Mucosa of descending colon (tissue), 3 donors: ENCODE results near the gene GGTLC3. TPM values are rescaled to one million over a fixed set of nuclear protein-coding genes. Genes with fewer than 3 reads are reported as not detected.
"Not testable (repeated sequence)": the region's sequence is repeated elsewhere in the genome, so short reads cannot be mapped to it uniquely, and the experiment has no call there.

ENCODE experiments used
- ATAC-seq: fragments of 200-7000 bp; cut with Tn5 transposase; one replicate; pipeline ENCODE4 v1.9.1; 2020; ENCODE audit warnings: mild to moderate bottlenecking, moderate library complexity
- DNase-seq, 3 donors: peaks; one replicate each; pipeline ENCODE4 v3.0.0-alpha.2; 2020
- H3K36me3 ChIP-seq: fragments of 200-600 bp; one replicate; pipeline ENCODE4 v1.8.0; 2021; ENCODE audit warnings: low read depth, mild to moderate bottlenecking
- H3K4me1 ChIP-seq: fragments of 200-600 bp; one replicate; pipeline ENCODE4 v1.8.0; 2021; ENCODE audit warnings: low read depth, mild to moderate bottlenecking
- H3K4me3 ChIP-seq: fragments of 200-600 bp; one replicate; pipeline ENCODE4 v1.8.0; 2021; ENCODE audit warnings: mild to moderate bottlenecking
- H3K9me3 ChIP-seq: fragments of 200-600 bp; one replicate; pipeline ENCODE4 v1.8.0; 2021; ENCODE audit warnings: mild to moderate bottlenecking
- intact Hi-C, 2 donors: fragments of 100-400 bp; cut with DNase I in 1 of 2; cut with micrococcal nuclease in 1 of 2; formaldehyde crosslinking; loops; one replicate each; pipeline versions ENCODE4 v1.11.0 to v1.11.1; 2022; cut with DNase I, micrococcal nuclease
- total RNA-seq, 3 donors: library from RNA; stranded (reverse); fragmentation: NEBNext Ultra II Directional in 2 of 3; extraction: Animal tissue kit (Norgen Biotek cat#: 25700) in 2 of 3; gene quantifications; one replicate each; pipeline versions ENCODE4 v1.2.1 to v1.2.4, GENCODE V29; 2021 to 2023
- donor health status: DM: no; HTN: no; CAD: no; lungs with moderate emphysema.
- donor health status: DM: no; HTN: no; CAD: no.
- donor health status: DM: no; HTN: yes; CAD: no.

Gene GGTLC3
- total RNA-seq, 3 donors from 2014 or later = not detected

DNA sequence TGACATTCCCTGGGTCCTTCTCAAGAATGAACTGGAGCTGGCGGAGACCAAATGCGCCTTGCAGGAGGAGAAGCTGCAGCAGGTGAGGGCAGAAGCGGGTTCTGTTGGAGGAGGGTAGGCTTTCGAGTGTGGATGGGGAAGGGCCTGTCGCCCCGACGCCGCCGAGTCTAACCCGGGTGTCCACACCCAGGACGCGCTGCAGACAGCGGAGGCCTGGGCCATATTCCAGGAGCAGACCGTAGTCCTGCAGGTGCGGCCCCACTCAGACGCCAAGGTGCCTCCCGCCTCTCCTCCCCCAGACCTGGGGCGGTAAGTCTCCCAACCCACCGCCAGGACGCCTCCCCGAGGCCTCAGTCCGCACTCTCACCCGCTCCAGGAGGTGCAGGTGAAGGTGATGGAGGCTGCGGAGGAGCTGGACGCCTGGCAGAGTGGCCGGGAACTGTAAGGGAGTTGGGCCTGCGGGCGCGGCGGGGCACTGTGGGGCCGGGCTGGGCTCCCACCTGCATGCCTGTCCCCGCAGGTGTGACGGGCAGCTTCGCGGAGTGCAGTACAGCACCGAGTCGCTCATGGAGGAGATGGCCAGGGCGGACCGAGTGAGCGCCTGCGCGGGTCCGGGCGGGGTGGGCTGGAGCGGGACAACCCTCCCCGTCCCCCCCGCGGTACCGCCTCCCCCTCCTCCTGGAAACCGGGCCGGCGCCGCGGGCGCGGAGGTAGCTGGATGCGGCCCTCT lies 11.6 kb upstream of the GGTLC3 start:
- H3K36me3 ChIP-seq, H3K9me3 ChIP-seq, intact Hi-C loops, H3K4me3 ChIP-seq, H3K4me1 ChIP-seq: not testable (repeated sequence)
- peak; percentile 51 for ATAC-seq
- DNase-seq = peak in 2 of 3 donors; percentile 30 to 43

DNA sequence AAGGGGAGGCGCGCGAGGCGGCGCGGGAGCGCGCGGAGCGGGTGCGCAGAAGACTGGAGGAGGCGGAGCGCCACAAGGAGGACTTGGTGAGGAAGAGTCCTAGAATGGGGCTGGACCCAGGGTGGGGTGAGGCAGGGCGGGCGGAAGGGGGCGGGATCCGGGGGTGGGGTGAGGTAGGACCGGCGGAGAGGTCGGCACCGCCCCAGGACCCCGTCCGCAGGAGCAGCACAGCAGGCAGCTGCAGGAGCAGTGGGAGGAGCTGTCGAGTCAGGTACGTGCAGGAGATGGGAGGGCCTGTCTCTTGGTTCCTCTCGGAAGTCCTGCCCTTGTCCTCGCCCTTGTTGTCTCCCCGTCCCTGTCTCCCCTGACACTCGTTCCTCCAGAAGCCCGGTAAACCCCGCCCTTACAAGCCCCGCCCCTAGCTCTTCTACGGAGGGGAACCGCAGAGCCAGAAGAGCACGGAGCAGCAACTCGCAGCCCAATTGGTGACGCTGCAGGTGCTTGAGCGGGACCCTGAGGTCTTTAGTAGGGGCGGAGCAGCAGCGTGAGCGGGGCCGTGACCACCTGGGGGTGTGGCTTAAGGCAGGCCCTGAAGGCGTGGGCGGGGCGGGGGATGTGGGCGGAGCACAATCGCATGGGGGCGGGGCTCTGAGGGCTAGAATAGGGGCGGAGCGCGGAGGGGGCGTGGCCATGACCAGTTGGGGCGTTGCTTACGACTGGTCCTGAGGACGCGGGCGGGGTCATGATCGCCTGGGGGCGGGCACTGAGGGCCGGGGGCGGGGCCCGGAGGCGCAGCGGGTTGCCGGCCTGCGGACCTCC lies 10.8 kb upstream of the GGTLC3 start:
- H3K4me1 ChIP-seq, intact Hi-C loops, H3K9me3 ChIP-seq, H3K36me3 ChIP-seq, H3K4me3 ChIP-seq: not testable (repeated sequence)
- peak; percentile 80 to 90 (median 84) for DNase-seq
- peak; percentile 91 for ATAC-seq

DNA sequence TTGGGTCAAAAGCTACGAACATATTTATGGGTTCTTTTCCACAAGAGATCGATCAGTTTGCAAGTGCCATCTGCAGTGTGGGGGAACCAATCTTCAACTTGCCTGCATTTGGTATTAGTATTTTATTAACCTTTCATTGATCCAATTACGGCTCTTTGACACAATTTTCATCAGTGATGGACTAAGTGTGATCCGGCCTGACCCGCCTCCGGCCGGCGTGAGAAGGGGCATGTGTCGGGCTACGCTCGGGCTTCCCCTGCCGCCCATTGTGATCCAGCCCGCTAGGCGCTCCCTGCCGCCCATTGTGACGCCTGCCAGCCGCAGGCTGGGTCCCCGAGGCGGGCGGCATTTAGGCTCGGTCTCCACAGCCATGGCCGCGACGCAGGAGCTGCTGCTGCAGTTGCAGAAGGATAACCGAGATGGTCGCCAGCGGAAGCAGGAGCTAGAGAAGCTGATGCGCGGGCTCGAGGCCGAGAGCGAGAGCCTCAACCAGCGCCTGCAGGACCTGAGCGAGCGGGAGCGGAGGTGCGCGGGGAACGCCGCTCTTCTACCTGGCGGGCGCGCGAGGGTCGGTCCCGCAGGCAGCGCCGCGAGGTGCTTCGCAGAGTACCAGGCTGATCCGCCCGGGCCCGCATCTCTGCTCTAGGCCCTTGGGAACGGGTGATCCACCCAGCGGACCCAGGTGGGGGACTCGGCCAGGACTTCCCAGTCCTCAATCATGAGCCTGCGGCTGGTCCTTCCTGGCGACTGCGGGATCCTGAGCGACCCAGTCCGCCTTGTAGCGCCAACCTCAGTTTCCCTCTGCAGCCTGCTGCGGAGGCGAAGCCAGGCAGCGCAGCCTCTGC lies 10.0 kb upstream of the GGTLC3 start, which contains the start of gene TMEM191B:
TMEM191B (plus strand) TSS at position 51 of the 845 bp plus-strand sequence; CDS start at position 230, 179 bp downstream.
- H3K4me1 ChIP-seq, intact Hi-C loops, H3K4me3 ChIP-seq, DNase-seq, H3K9me3 ChIP-seq, H3K36me3 ChIP-seq: not testable (repeated sequence)
- ATAC-seq = peak; percentile 10

DNA sequence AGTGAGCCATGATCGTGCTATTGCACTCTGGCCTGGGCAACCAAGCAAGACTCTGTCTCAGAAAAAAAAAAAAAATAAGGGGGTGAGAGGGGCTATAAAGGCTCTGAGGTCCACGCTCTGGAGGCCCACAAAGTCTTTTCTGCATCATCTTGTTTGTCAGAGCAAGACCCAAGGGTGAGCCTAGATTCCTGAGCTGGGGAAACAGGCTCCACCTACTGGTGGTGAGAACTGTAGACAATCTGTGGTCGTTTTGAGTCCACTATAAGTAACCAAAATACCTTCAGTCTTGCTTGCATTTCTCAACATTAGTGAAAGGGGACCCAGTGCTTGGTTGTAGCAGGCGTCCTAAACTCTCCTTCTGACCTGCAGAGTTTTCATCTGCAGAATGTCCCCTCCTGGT lies 5.4 kb upstream of the GGTLC3 start:
- H3K9me3 ChIP-seq, H3K36me3 ChIP-seq, intact Hi-C loops, H3K4me3 ChIP-seq, H3K4me1 ChIP-seq, DNase-seq: not testable (repeated sequence)
- ATAC-seq = peak; percentile 45

DNA sequence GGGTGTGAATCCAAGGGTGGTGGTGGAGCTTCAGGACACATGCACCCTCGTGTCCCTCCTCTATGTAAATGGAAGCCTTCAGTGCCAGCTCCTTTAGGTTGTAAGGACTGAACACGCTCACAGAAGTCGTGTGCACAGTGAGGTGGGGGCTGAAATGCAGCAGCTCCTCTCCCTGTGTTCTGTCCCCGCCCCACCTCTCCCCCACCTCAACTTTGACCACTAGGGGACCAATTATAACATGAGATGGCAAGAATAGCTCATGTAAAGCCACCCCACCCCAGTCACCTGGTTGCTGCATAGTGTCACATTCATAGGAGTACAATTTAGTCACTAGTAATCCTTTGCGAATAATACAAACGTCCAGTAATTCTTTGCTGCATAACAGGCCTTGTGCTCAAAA lies 4.8 kb upstream of the GGTLC3 start:
- ATAC-seq, H3K4me3 ChIP-seq, DNase-seq, H3K4me1 ChIP-seq, H3K9me3 ChIP-seq, intact Hi-C loops, H3K36me3 ChIP-seq: not testable (repeated sequence)

DNA sequence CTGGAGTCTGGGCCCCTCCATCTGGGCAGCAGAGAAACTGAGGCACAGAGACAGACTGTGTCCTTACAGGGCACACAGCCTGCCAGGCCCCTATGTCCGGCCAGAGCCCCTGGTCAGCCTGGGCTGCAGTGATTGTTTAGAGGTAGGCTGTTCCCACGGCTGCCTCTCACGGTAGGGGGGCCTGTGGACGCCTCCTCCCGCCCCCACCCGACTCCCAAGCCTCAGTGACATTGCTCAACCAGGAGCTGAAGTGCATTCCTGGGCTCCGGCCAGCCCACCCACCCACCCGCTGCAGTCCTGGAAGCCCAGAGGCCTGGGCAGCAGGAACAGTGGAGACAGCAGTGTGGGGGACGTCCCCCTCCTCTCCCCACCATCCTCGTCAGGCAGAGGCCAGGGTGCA lies 4.5 kb downstream of the GGTLC3 start:
- H3K36me3 ChIP-seq, H3K9me3 ChIP-seq, ATAC-seq, DNase-seq, H3K4me3 ChIP-seq, H3K4me1 ChIP-seq, intact Hi-C loops: not testable (repeated sequence)

DNA sequence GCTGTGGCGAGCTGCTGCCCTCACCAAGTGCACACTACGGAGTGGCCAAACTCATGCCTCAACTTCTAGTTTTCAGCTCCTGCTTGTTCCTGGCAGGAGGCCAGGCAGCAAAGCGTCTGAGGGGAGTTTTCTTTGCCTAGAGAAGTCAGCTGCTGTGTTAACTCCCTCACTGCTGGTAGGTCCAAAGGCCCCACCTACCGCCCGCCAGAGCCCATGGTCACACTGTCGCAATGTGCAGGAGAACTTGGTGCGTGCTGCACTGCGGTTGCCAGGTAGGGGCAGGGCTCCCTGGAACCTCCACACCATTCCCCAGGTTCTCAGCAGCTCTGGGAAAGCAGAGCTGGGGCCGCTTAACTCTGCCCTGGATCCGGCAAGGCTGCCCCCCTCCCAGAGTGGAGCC lies 5.6 kb downstream of the GGTLC3 start:
- H3K9me3 ChIP-seq, H3K4me3 ChIP-seq, H3K4me1 ChIP-seq, ATAC-seq, intact Hi-C loops, DNase-seq, H3K36me3 ChIP-seq: not testable (repeated sequence)

DNA sequence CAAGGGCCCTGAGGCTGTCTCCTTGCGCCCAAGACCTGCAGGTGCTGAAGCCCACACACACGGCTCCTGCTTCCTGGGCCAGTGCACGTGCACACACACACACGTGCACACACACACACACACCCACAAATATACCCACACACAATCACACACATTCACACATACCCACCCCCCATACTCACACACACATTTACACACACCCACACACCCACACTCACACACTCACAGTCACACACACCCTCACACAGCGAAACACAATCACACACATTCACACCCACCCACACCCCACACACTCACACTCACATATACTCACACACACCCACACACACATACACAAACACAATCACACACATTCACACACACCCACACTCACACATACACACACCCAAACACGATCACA lies 6.6 kb downstream of the GGTLC3 start:
- H3K4me1 ChIP-seq, intact Hi-C loops, ATAC-seq, H3K9me3 ChIP-seq, DNase-seq, H3K36me3 ChIP-seq, H3K4me3 ChIP-seq: not testable (repeated sequence)

DNA sequence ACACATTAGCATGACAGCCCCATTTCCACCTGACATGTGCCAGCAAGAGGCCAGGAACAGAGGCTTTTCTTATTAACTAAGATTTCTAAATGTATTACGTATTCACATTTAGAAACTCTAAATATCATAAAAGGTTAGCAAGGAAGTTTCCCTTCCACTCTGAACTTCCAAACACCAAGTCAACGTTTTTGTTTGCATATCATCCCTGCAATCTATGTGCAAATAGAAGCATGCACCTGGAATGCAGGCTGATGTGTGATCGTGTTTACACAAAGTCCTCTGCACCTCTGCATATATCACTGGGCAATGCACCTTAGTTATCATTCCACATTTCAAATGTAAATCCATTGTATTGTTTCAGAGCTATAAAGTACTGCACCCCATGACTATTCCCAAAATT lies 21.7 kb downstream of the GGTLC3 start:
- intact Hi-C loops, H3K36me3 ChIP-seq, H3K4me1 ChIP-seq, ATAC-seq, H3K9me3 ChIP-seq, H3K4me3 ChIP-seq, DNase-seq: not testable (repeated sequence)

Other genes starting within 250 kb of the GGTLC3 start
- gene TMEM191B, start 9.6 kb upstream of the GGTLC3 start, total RNA-seq = 1 to 10 TPM in 1 of 3 donors, not detected in 2; 2.9 TPM
- under 1 TPM; 0.09 to 0.25 (median 0.22) TPM for gene RIMBP3, start 93.8 kb upstream of the GGTLC3 start, total RNA-seq